Measurements from ENCODE around the gene TIMM21.

TIMM21 gene

GRCh38 chr18:74123200-74123599 lies 25.1 kb upstream of the TIMM21 start:
- TF ChIP-seq Cebpa-rat (IDR thresholded peaks at IDR 0.05): peak in 6 of 11 experiments; percentile 19 to 78 (median 34); a peak in 4 of 22 replicates
- no peak overlapping the region for H3K27ac ChIP-seq
- H3K9me3 ChIP-seq (replicated peaks in 1 of 11): no peaks in the 10 kb centered on the region
- H3K4me3 ChIP-seq: no peak overlapping the region
- no peaks in the 10 kb centered on the region for H4K20me1 ChIP-seq
- no peaks in the 10 kb centered on the region for H3K27me3 ChIP-seq
- H3K4me2 ChIP-seq: no peak overlapping the region
- no peak overlapping the region for H3K9ac ChIP-seq
- H3K36me3 ChIP-seq: no peaks in the 10 kb centered on the region
- H3K4me1 ChIP-seq: no peaks in the 10 kb centered on the region

GRCh38 chr18:74124642-74125041 lies 23.7 kb upstream of the TIMM21 start:
- Histone ChIP-seq H3K9me3 (replicated peaks in 1 of 11) (no peaks in the 10 kb centered on the region), H3K9ac (no peak overlapping the region), H4K20me1 (no peaks in the 10 kb centered on the region), H3K4me1 (no peaks in the 10 kb centered on the region), H3K4me2 (no peak overlapping the region), H3K36me3 (no peaks in the 10 kb centered on the region), H3K4me3 (no peak overlapping the region), H3K27me3 (no peaks in the 10 kb centered on the region), H3K27ac (no peak overlapping the region)
- no peak for TF ChIP-seq Cebpa-rat (IDR thresholded peaks at IDR 0.05)

- H3K9me3 ChIP-seq (replicated peaks in 1 of 11): no peaks in the 10 kb centered on the region
- H3K4me2 ChIP-seq: no peak overlapping the region
- no peaks in the 10 kb centered on the region for H3K27me3 ChIP-seq
- no peaks in the 10 kb centered on the region for H3K36me3 ChIP-seq
- no peak overlapping the region for H3K9ac ChIP-seq
- TF ChIP-seq Cebpa-rat (IDR thresholded peaks at IDR 0.05): no peak
- H3K4me1 ChIP-seq: peaks cover 0 to 10% (median 9%) of the 10 kb centered on the region in 10 experiments; a peak in 15 of 20 replicates
- H3K27ac ChIP-seq: no peak overlapping the region
- no peaks in the 10 kb centered on the region for H4K20me1 ChIP-seq
- H3K4me3 ChIP-seq: no peak overlapping the region
These were observed 21.4 kb upstream of the TIMM21 start for GRCh38 chr18:74126684-74127655.

DNA sequence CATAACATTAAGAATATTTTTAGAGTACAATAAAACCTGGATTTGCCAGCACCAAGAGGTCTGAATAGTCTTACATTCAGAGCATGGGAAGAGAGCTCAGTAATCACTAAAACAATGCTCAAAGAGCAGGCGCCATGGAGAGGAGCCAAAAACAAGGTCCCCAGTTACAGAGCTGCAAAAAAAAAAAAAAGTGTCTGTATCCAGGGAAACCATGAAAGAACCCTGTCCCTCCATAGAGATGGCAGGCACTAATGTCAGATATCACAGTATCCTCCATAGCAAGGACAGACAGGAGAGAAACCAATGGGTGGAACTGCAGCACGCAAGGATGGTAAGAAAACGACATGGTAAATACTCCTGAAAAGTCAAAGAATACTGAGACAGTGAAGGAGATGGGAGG lies 20.2 kb upstream of the TIMM21 start:
- Histone ChIP-seq H3K27ac (no peak overlapping the region), H4K20me1 (no peaks in the 10 kb centered on the region), H3K9me3 (replicated peaks in 1 of 11) (no peaks in the 10 kb centered on the region), H3K36me3 (no peaks in the 10 kb centered on the region), H3K9ac (no peak overlapping the region), H3K27me3 (no peaks in the 10 kb centered on the region), H3K4me3 (no peak overlapping the region), H3K4me1 (peaks cover 0 to 12% (median 10%) of the 10 kb centered on the region in 10 experiments; a peak in 15 of 20 replicates), H3K4me2 (no peak overlapping the region)
- TF ChIP-seq Cebpa-rat (IDR thresholded peaks at IDR 0.05): no peak

- no peak overlapping the region for H3K4me3 ChIP-seq
- no peaks in the 10 kb centered on the region for H3K27me3 ChIP-seq
- H3K4me2 ChIP-seq: peak overlapping the region in 8 of 11 experiments; percentile 48 to 76 (median 64); a peak in 16 of 22 replicates
These were observed 17.2 kb upstream of the TIMM21 start for GRCh38 chr18:74131124-74131523.

GRCh38 chr18:74132201-74132600 lies 16.1 kb upstream of the TIMM21 start:
- H3K27me3 ChIP-seq: no peaks in the 10 kb centered on the region
- H3K4me3 ChIP-seq: no peak overlapping the region
- H4K20me1 ChIP-seq: no peaks in the 10 kb centered on the region
- TF ChIP-seq Cebpa-rat (IDR thresholded peaks at IDR 0.05): no peak
- no peak overlapping the region for H3K9ac ChIP-seq
- peaks cover 0 to 12% (median 10%) of the 10 kb centered on the region in 10 experiments; a peak in 15 of 20 replicates for H3K4me1 ChIP-seq
- H3K27ac ChIP-seq: no peak overlapping the region
- no peaks in the 10 kb centered on the region for H3K36me3 ChIP-seq
- H3K4me2 ChIP-seq: peak overlapping the region in 5 of 11 experiments; percentile 52 to 76 (median 72); a peak in 5 of 22 replicates
- no peaks in the 10 kb centered on the region for H3K9me3 ChIP-seq (replicated peaks in 1 of 11)

More at GRCh38 chr18:74131124-74131523, 17.2 kb upstream of the TIMM21 start:
- no peak overlapping the region for H3K27ac ChIP-seq
- H4K20me1 ChIP-seq: no peaks in the 10 kb centered on the region
- H3K9me3 ChIP-seq (replicated peaks in 1 of 11): no peaks in the 10 kb centered on the region
- no peaks in the 10 kb centered on the region for H3K36me3 ChIP-seq
- H3K4me1 ChIP-seq: peaks cover 0 to 12% (median 10%) of the 10 kb centered on the region in 10 experiments; a peak in 15 of 20 replicates
- no peak overlapping the region for H3K9ac ChIP-seq
- no peak for TF ChIP-seq Cebpa-rat (IDR thresholded peaks at IDR 0.05)

GRCh38 chr18:74137920-74138538 lies 10.3 kb upstream of the TIMM21 start:
- no peak for TF ChIP-seq Cebpa-rat (IDR thresholded peaks at IDR 0.05)
- no peaks in the 10 kb centered on the region for H3K9me3 ChIP-seq (replicated peaks in 1 of 11)
- H3K9ac ChIP-seq: no peak overlapping the region
- H3K4me2 ChIP-seq: no peak overlapping the region
- no peaks in the 10 kb centered on the region for H4K20me1 ChIP-seq
- no peaks in the 10 kb centered on the region for H3K36me3 ChIP-seq
- peaks cover 7 to 30% (median 17%) of the 10 kb centered on the region in 10 experiments for H3K4me1 ChIP-seq
- no peak overlapping the region for H3K27ac ChIP-seq
- H3K4me3 ChIP-seq: no peak overlapping the region
- no peaks in the 10 kb centered on the region for H3K27me3 ChIP-seq

GRCh38 chr18:74139411-74139810 lies 8.9 kb upstream of the TIMM21 start:
- Histone ChIP-seq H3K9ac (peak overlapping the region in 4 of 11 experiments; percentile 29 to 44 (median 36); a peak in 5 of 22 replicates), H3K9me3 (replicated peaks in 1 of 11) (no peaks in the 10 kb centered on the region), H3K4me1 (peaks cover 7 to 30% (median 17%) of the 10 kb centered on the region in 10 experiments), H4K20me1 (no peaks in the 10 kb centered on the region), H3K4me2 (peak overlapping the region; percentile 33 to 88 (median 79); a peak in 21 of 22 replicates), H3K36me3 (no peaks in the 10 kb centered on the region), H3K27ac (peak overlapping the region in 6 of 11 experiments; percentile 3 to 58 (median 36); a peak in 7 of 22 replicates), H3K27me3 (no peaks in the 10 kb centered on the region), H3K4me3 (no peak overlapping the region; a peak in 1 of 20 replicates)
- no peak for TF ChIP-seq Cebpa-rat (IDR thresholded peaks at IDR 0.05)

DNA sequence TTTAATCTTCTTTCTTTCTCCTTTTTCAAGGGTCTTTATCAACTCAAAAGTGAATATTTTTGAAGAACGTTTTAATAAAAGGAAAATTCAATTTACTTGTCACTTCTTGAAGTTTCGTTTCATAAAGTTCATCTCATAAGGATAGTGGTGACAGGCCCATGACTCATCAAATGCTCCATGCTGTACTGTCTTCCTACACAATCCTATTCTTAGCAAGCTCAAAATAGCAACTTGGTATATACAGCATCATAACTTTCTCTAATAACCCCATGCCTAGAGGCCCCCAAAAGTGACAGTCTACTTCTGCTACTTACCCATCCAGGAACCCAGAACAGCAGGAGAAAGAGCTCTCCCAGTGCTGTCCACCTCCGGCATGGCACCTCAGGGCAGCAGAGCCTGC lies 8.4 kb upstream of the TIMM21 start:
- peak overlapping the region in 1 of 10 experiments; percentile 4; a peak in 1 of 20 replicates for H3K4me3 ChIP-seq
- peak overlapping the region in 3 of 11 experiments; percentile 29 to 39 (median 34); a peak in 4 of 22 replicates for H3K9ac ChIP-seq
- H3K27me3 ChIP-seq: no peaks in the 10 kb centered on the region
- no peaks in the 10 kb centered on the region for H3K9me3 ChIP-seq (replicated peaks in 1 of 11)
- no peak for TF ChIP-seq Cebpa-rat (IDR thresholded peaks at IDR 0.05)
- no peaks in the 10 kb centered on the region for H3K36me3 ChIP-seq
- peak overlapping the region in 7 of 11 experiments; percentile 3 to 58 (median 24); a peak in 8 of 22 replicates for H3K27ac ChIP-seq
- peak overlapping the region; percentile 33 to 88 (median 79) for H3K4me2 ChIP-seq
- peaks cover 7 to 30% (median 17%) of the 10 kb centered on the region in 10 experiments for H3K4me1 ChIP-seq
- no peaks in the 10 kb centered on the region for H4K20me1 ChIP-seq

All from BLaER1 treated with 17β-estradiol and CSF1 and Interleukin-3, amounts not matched to agents 10 nM and 100 nM (cell line).